AG04450 (cell line): ENCODE measurements around the gene FGD5. TPM values are rescaled to one million over a fixed set of nuclear protein-coding genes. Genes with fewer than 3 reads are reported as not detected.

Experiments
- CTCF ChIA-PET: fragments of 300-600, 350-600 bp; formaldehyde crosslinking; extraction: SDS; loops from one replicate; lab custom pipeline; 2022; ENCODE audit warnings: antibody characterized with exemption, inconsistent platforms; lab: Charles Lee
- POLR2A ChIA-PET: fragments of 350-600 bp; formaldehyde crosslinking; extraction: SDS; loops from one replicate; lab custom pipeline; 2021; ENCODE audit warnings: antibody characterized with exemption, inconsistent platforms; lab: Yijun Ruan, JAX
- DNase-seq: peaks from one replicate; pipeline ENCODE4 v3.0.0-alpha.2; 2011; ENCODE audit warnings: low read depth, low spot score
- H3K27ac ChIP-seq: one replicate; pipeline ENCODE4 v1.5.1; 2012; ENCODE audit warnings: low read depth, low read length, control low read depth
- H3K27me3 ChIP-seq: one replicate; pipeline ENCODE4 v1.6.0; 2012; ENCODE audit warnings: low read length; ENCODE audit not compliant: control insufficient read depth, insufficient read depth
- H3K4me3 ChIP-seq: 2 replicates; pipeline ENCODE4 v1.5.1; 2011; ENCODE audit warnings: mild to moderate bottlenecking, low read depth, low read length, control low read depth
- H3K9me3 ChIP-seq: 2 replicates; pipeline ENCODE4 v1.5.1; 2012; ENCODE audit warnings: low read length; ENCODE audit not compliant: control insufficient read depth, insufficient read depth
- polyA plus RNA-seq: library from polyadenylated mRNA; depleted of rRNA; stranded (reverse); fragments of >200 nt; gene quantifications from 2 replicates; pipeline ENCODE4 v1.2.3, GENCODE V29; 2011
- TF ChIP-seq, protein P1 (sequence below): IDR thresholded peaks from 2 replicates; pipeline ENCODE4 v1.5.1; 2011; ENCODE audit warnings: low read depth, low read length, control low read depth, inconsistent platforms

Gene FGD5
- polyA plus RNA-seq, 1 experiment = not detected

DNA sequence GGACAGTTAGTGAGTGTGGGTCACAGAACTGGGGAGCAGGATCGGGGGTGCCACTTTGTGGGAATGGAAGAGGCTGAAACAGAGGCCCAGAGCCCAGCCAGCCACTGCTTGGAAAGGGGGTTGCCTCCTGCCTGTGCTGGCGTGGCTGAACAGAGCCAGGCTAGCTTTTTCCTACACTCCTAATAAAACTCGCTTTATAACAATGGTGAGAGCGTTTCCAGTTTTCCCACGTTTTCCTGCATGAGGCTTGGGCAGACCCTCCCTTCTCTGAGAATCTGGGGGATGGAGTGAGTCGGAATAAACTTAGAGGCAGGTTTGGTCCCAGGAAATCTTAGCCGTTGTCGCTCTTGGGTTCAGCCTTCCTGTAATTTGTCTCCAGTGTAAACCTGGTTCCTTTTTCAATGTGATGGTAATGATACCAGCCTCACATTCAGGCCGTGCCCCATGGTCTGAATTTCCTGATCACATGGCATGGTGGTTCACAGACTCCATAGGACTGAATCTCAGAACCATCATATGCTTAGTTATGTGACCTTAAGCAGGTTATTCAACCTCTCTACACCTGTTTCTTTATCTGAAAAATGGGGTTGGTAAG is 6.5 kb upstream of the FGD5 start:
- Histone ChIP-seq H3K27ac (no peak overlapping the region), H3K9me3 (no peaks in the 10 kb centered on the region), H3K27me3 (peaks cover 34% of the 10 kb centered on the region), H3K4me3 (no peak overlapping the region)
- no peak for DNase-seq
- POLR2A ChIA-PET = no interaction called here
- TF ChIP-seq, protein P1, sequence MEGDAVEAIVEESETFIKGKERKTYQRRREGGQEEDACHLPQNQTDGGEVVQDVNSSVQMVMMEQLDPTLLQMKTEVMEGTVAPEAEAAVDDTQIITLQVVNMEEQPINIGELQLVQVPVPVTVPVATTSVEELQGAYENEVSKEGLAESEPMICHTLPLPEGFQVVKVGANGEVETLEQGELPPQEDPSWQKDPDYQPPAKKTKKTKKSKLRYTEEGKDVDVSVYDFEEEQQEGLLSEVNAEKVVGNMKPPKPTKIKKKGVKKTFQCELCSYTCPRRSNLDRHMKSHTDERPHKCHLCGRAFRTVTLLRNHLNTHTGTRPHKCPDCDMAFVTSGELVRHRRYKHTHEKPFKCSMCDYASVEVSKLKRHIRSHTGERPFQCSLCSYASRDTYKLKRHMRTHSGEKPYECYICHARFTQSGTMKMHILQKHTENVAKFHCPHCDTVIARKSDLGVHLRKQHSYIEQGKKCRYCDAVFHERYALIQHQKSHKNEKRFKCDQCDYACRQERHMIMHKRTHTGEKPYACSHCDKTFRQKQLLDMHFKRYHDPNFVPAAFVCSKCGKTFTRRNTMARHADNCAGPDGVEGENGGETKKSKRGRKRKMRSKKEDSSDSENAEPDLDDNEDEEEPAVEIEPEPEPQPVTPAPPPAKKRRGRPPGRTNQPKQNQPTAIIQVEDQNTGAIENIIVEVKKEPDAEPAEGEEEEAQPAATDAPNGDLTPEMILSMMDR = no peak
- CTCF ChIA-PET = interaction anchor here (1.3 kb wide), 1 partner anchor 31 kb away, joined by 4 read pairs; no protein-coding TSS in a partner anchor

GRCh38 chr3:14814411-14814871 is 4.3 kb upstream of the FGD5 start:
- Histone ChIP-seq H3K27me3 (peaks cover 34% of the 10 kb centered on the region), H3K9me3 (no peaks in the 10 kb centered on the region), H3K4me3 (no peak overlapping the region), H3K27ac (no peak overlapping the region)
- TF ChIP-seq, protein P1 = no peak
- DNase-seq = no peak
- ChIA-PET POLR2A (no interaction called here), CTCF (no interaction called here)

- ChIA-PET CTCF (interaction anchor here (0.6 to 0.9 kb wide), 2 partner anchors 35 to 572 kb away, joined by 3 read pairs; no protein-coding TSS in a partner anchor), POLR2A (no interaction called here)
- TF ChIP-seq, protein P1 = no peak
- H3K27me3 ChIP-seq = peaks cover 21% of the 10 kb centered on the region
- H3K9me3 ChIP-seq = no peaks in the 10 kb centered on the region
- no peak for DNase-seq
- no peak overlapping the region for H3K27ac ChIP-seq
- H3K4me3 ChIP-seq = no peak overlapping the region
Observed at GRCh38 chr3:14816359-14816758, 2.4 kb upstream of the FGD5 start.

DNA sequence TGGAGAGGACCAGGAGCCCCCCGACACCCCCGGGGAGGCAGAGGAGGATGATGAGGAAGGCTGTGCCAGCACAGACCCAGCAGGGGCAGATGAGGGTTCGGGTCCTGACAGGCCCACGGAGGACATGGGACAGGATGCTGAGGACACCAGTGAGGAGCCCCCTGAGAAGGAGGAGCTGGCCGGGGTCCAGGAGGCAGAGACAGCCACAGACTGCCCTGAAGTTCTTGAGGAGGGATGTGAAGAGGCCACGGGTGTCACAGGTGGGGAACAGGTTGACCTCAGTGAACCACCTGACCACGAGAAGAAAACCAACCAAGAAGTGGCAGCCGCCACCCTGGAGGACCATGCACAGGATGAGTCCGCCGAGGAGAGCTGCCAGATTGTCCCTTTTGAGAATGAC is 909 bp downstream of the FGD5 start:
- CTCF ChIA-PET = no interaction called here

DNA sequence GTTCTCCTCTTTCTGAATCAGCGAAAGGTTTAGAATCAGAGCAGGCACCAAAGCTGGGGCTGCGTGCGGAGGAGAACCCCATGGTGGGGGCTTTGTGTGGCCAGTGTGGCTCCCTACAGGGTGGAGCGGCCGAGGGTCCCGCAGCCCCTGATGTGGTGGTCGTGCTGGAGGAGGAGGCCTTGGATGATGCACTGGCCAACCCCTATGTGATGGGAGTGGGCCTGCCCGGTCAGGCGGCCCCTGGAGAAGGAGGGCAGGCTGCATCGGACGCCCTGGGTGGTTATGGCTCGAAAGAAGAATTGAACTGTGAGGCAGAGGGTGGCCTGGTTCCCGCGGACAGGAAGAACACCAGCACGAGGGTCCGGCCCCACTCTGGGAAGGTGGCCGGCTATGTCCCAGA is 1.4 kb downstream of the FGD5 start:
- ChIA-PET POLR2A (no interaction called here), CTCF (no interaction called here)
- Histone ChIP-seq H3K27me3 (peaks cover 3% of the 10 kb centered on the region), H3K9me3 (no peaks in the 10 kb centered on the region), H3K4me3 (no peak overlapping the region), H3K27ac (no peak overlapping the region)
- TF ChIP-seq, protein P1 = no peak
- no peak for DNase-seq

More for the DNA sequence above, 909 bp downstream of the FGD5 start:
- Histone ChIP-seq H3K4me3 (no peak overlapping the region), H3K27me3 (peaks cover 3% of the 10 kb centered on the region), H3K27ac (no peak overlapping the region), H3K9me3 (no peaks in the 10 kb centered on the region)
- DNase-seq = no peak
- POLR2A ChIA-PET = no interaction called here
- TF ChIP-seq, protein P1 = no peak
